HT1080 (cell line): ENCODE data around the gene JMJD8. TPM values are rescaled to one million over a fixed set of nuclear protein-coding genes. Genes with fewer than 3 reads are reported as not detected.

ENCODE experiments used
- DNase-seq: peaks from one replicate; pipeline ENCODE4 v3.0.0-alpha.2; 2015; ENCODE audit warnings: low read depth
- total RNA-seq: library from RNA; depleted of rRNA; stranded (reverse); fragments of >200 nt; shearing (Covaris generic); gene quantifications from 2 replicates; pipeline ENCODE4 v1.2.3, GENCODE V29; 2014

JMJD8 gene
- total RNA-seq, 1 experiment from 2014 or later: 46.2 TPM

DNA sequence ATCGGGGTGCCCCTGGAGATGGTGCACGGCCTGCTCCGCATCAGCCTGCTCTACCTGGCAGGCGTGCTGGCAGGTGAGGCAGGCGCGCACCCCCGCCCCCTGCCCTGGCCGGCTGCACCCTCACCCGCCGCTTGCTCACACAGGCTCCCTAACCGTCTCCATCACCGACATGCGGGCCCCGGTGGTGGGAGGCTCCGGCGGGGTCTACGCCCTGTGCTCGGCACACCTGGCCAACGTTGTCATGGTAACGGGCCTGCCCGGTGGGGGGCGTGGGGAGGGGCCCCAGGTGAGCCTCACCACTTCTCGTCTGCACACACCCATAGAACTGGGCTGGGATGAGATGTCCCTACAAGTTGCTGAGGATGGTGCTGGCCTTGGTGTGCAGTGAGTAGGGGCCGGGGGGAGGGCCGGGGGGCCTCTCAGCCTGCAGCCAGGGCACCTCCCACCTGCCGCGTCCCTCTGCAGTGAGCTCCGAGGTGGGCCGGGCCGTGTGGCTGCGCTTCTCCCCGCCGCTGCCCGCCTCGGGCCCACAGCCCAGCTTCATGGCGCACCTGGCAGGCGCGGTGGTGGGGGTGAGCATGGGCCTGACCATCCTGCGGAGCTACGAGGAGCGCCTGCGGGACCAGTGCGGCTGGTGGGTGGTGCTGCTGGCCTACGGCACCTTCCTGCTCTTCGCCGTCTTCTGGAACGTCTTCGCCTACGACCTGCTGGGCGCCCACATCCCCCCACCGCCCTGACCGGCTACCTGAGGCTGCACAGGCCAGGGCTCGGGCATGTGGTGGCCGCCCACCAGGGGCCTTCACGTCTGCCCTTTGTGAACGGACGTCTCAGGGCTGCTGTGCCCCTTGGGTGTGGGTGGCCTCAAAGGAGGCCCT is 6.6 kb downstream of the JMJD8 start:
- DNase-seq: no peak

GRCh38 chr16:676913-677312 is 7.2 kb downstream of the JMJD8 start:
- no peak for DNase-seq

DNA sequence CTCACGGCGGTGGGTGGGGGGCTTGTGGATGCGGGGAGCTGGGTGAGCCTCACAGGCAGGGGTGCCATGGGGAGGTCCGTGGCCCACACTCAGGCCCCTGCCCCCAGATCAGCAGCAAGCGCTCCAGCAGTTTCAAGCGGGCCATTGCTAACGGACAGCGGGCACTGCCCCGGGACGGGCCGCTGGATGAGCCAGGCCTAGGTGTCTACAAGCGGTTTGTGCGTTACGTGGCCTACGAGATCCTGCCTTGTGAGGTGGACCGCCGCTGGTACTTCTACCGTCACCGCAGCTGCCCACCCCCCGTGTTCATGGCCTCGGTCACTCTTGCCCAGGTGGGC is 7.6 kb downstream of the JMJD8 start:
- no peak for DNase-seq

- DNase-seq: no peak
These were observed 8.1 kb downstream of the JMJD8 start for GRCh38 chr16:675884-676564.

- DNase-seq: no peak
These were observed 8.9 kb downstream of the JMJD8 start, which contains the start of gene RHBDL1 for GRCh38 chr16:674968-675883. RHBDL1 (plus strand) TSS chr16:675671; CDS start chr16:675791, 120 bp downstream.

- DNase-seq: no peak
These were observed 9.8 kb downstream of the JMJD8 start for GRCh38 chr16:674214-674881.

- DNase-seq: no peak
These were observed 10.6 kb downstream of the JMJD8 start for GRCh38 chr16:673399-673991.

DNA sequence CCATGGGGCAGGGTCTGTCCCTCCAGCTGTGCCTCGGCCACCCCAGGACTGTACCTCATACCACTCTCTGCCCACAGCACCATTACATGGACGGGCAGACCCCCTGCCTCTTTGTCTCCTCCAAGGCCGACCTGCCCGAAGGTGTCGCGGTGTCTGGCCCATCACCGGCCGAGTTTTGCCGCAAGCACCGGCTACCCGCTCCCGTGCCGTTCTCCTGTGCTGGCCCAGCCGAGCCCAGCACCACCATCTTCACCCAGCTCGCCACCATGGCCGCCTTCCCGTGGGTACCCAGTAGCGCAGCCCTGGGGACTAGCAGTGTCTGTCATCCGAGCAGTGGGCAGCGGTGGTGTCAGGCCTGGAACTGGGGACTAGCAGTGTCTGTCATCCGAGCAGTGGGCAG is 11.3 kb downstream of the JMJD8 start:
- no peak for DNase-seq

DNA sequence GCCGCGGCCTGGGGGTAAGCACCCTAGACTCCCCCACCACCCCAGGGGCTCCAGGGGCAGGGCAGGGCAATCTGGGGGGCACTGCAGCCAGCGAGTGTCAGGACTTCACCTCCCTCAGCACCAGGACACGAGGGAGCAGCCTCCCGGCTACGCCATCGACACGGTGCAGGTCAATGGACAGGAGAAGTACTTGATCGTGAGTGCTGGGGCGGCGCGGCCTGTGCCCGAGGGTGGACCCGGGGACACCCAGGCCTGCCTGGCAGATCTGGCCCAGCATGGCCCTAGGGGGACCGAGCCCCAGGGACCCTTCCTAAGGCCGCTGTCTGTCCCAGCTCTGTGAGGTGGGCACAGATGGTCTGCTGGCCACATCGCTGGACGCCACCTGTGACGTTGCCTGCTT is 11.8 kb downstream of the JMJD8 start:
- DNase-seq: no peak

DNA sequence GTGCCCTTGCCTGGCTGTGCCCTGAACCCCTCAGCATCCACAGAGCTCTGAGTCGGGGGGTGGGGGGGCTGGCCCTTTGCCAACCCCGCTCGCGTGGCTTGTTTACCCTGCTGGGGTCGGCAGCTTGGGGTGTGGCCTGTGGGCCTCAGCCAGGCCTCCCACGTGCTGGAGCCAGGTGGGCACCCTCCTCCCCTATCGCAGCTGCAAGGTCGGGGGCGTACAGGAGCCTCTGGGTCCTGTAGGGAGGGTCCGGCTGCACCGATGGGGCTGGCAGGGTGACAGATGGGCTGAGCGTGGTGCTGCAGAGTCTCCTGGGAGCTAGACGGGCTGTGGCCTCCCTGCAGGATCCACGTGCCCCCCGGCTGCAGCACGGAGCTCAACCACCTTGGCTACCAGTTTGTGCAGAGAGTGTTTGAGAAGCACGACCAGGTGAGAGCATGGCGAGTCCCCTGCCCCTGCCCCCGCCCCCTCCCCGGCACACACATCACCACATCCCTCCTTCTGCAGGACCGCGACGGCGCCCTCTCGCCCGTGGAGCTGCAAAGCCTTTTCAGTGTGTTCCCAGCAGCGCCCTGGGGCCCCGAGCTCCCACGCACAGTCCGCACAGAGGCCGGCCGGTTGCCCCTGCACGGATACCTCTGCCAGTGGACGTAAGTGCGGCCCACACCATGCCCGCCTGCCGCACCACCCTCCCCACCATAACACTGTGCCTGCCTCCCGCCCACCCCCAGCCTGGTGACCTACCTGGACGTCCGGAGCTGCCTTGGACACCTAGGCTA is 12.6 kb downstream of the JMJD8 start:
- DNase-seq: no peak

DNA sequence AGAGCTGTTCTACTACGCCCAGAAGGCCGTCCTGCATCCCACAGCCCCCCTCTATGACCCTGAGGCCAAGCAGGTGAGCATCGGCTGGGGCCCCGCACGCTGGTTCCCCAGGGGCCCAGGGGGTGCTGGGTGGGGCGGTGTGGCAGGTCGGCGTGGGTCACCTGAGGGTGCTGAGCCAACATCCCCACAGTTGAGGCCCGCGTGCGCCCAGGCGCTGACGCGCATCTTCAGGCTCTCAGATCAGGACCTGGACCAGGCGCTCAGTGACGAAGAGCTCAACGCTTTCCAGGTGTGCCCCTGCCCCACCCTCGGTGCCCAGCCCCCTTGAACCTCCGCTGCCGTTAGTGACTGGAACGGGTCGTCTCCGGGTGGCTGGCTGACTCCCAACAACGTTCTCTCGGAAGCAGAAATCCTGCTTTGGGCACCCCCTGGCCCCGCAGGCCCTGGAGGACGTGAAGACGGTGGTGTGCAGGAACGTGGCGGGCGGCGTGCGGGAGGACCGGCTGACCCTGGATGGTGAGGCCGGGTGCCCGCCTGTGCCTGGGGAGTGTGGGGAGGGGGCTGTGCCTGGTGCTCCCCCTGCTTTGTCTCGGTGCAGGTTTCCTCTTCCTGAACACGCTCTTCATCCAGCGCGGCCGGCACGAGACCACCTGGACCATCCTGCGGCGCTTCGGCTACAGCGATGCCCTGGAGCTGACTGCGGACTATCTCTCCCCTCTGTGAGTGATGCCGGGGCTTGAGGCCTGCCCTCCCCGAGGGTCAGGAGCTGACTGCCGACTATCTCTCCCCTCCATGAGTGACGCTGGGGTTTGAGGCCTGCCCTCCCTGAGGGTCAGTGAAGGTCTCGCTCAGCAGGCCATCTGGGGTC is 13.4 kb downstream of the JMJD8 start:
- DNase-seq: no peak

- DNase-seq: no peak
These were observed 14.5 kb downstream of the JMJD8 start for GRCh38 chr16:669666-670065.

GRCh38 chr16:668519-669171 is 15.5 kb downstream of the JMJD8 start:
- DNase-seq: no peak

GRCh38 chr16:667780-668518 is 16.2 kb downstream of the JMJD8 start, which contains the start of gene RHOT2:
RHOT2 (plus strand) TSS chr16:668132; CDS start chr16:668200, 68 bp downstream.
- peak; percentile 81 for DNase-seq

DNA sequence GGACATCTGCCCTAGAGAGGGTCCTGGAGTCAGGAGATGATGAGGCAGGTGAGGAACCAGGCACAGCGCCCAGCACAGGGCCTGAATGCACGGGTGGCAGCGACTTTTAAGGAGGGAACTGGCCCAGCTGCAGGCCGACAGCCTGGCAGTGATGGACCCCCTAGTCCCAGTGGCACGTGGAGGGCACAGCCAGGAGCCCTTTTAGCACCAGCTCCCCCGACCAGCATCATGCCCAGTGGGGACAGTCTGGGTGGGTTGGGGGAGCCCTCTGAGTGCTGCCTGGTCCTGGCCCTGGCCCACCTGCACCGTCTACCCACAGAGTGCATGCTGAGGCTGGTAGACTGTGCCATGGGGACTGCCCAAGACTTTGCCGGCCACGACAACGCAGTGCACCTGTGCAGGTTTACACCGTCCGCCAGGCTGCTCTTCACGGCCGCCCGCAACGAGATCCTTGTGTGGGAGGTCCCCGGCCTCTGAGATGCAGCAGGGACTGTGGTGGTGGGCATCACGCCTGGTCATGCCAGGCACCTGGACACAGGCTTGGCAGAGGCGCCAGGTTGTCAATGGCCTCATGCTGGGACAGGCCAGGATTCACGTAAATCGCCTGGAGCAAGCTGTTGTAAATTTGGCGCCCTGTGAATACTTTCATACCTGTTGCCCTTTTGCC is 16.9 kb downstream of the JMJD8 start:
- DNase-seq: no peak

GRCh38 chr16:666572-666971 is 17.6 kb downstream of the JMJD8 start:
- DNase-seq: no peak

DNA sequence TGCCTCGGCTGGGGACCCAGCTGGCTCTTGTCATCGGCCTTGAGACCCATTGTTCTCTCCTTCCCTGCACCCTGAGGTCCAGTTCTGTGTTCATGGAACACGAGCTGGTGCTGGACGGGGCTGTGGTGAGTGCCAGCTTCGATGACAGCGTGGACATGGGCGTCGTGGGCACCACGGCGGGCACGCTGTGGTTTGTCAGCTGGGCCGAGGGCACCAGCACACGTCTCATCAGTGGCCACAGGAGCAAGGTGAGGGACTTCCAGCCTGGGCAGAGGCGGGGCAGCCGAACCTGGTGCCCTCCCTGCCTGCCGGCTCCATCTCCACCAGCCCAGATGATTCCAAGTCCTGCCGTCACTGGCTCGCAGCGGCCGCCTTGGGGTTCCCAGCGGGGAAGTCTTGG is 21.5 kb downstream of the JMJD8 start:
- no peak for DNase-seq
